CD4-positive, alpha-beta T cell (primary cell): ENCODE data around the gene BMP3. TPM values are rescaled to one million over a fixed set of nuclear protein-coding genes. Genes with fewer than 3 reads are reported as not detected.

Source experiments
- ATAC-seq: fragments of 200-7000 bp; cut with Tn5 transposase; one replicate; pipeline ENCODE4 v1.10.0; 2022; ENCODE audit warnings: mild to moderate bottlenecking; ENCODE audit not compliant: poor library complexity
- CTCF ChIA-PET: fragments of 350-600 bp; sonication (Branson Sonifier 250); formaldehyde crosslinking; loops from one replicate; lab custom pipeline; 2021; ENCODE audit warnings: antibody characterized with exemption, inconsistent platforms; lab: Charles Lee
- POLR2A ChIA-PET: fragments of 350-600 bp; sonication (Branson Sonifier 250); formaldehyde crosslinking; loops from one replicate; lab custom pipeline; 2021; ENCODE audit warnings: antibody characterized with exemption, inconsistent platforms; lab: Charles Lee
- DNase-seq, 14 experiments: peaks; one replicate each; pipeline ENCODE4 v3.0.0-alpha.2; 2013 to 2020; ENCODE audit warnings: mixed read lengths in 2 of 14
- H3K27ac ChIP-seq, 2 donors: one replicate each; pipeline versions ENCODE4 v1.5.1 to v1.7.0; 2013; ENCODE audit warnings: low read length in 2 of 2, low read depth in 1 of 2, mild to moderate bottlenecking in 1 of 2
- H3K27me3 ChIP-seq, 2 experiments: 1 replicate in 1 of 2; 2 replicates in 1 of 2; pipeline versions ENCODE4 v1.6.1 to v1.7.0; 2013; ENCODE audit warnings: low read length in 2 of 2, control low read depth in 1 of 2, mild to moderate bottlenecking in 1 of 2, moderate library complexity in 1 of 2; ENCODE audit not compliant: insufficient read depth in 2 of 2, control insufficient read depth in 1 of 2
- H3K36me3 ChIP-seq: one replicate; pipeline ENCODE4 v1.6.1; 2013; ENCODE audit warnings: low read length, control low read depth; ENCODE audit not compliant: insufficient read depth
- H3K4me1 ChIP-seq: one replicate; pipeline ENCODE4 v1.6.1; 2013; ENCODE audit warnings: low read length, control low read depth; ENCODE audit not compliant: insufficient read depth
- H3K4me3 ChIP-seq: one replicate; pipeline ENCODE4 v1.5.1; 2013; ENCODE audit warnings: mild to moderate bottlenecking, low read length, moderate library complexity
- H3K9me3 ChIP-seq, 2 experiments: 1 replicate in 1 of 2; 2 replicates in 1 of 2; pipeline versions ENCODE4 v1.6.1 to v1.7.0; 2013; ENCODE audit warnings: low read length in 2 of 2, mild to moderate bottlenecking in 2 of 2, control low read depth in 1 of 2, moderate library complexity in 1 of 2; ENCODE audit not compliant: control insufficient read depth in 1 of 2, insufficient read depth in 1 of 2
- H3K27ac Mint-ChIP-seq: one replicate; pipeline ENCODE4 v1.8.0; 2020; ENCODE audit warnings: mixed read lengths
- H3K27me3 Mint-ChIP-seq: one replicate; pipeline ENCODE4 v1.8.0; 2021; ENCODE audit warnings: mixed read lengths
- H3K36me3 Mint-ChIP-seq: one replicate; pipeline ENCODE4 v1.8.0; 2021; ENCODE audit warnings: low read depth, mixed read lengths
- H3K4me1 Mint-ChIP-seq: one replicate; pipeline ENCODE4 v1.8.0; 2021; ENCODE audit warnings: low read depth, mixed read lengths
- H3K4me3 Mint-ChIP-seq: one replicate; pipeline ENCODE4 v1.8.0; 2020; ENCODE audit warnings: mild to moderate bottlenecking, mixed read lengths
- H3K9me3 Mint-ChIP-seq: one replicate; pipeline ENCODE4 v1.8.0; 2020; ENCODE audit warnings: mixed read lengths
- CTCF ChIP-seq: fragments of 200-600 bp; IDR thresholded peaks from one replicate; pipeline ENCODE4 v1.8.0; 2022; ENCODE audit warnings: antibody characterized with exemption, mild to moderate bottlenecking
- intact Hi-C, 2 experiments: fragments of 100-400 bp; cut with DNase I in 1 of 2; cut with micrococcal nuclease in 1 of 2; formaldehyde crosslinking; loops; one replicate each; pipeline versions ENCODE4 v1.15.1 to v1.9.0; 2023 to 2025; cut with DNase I, micrococcal nuclease
- total RNA-seq, 174 experiments: library from RNA in 2 of 174; stranded (reverse) in 2 of 174; gene quantifications; one replicate each; pipeline ENCODE4 v1.2.3 and lab custom pipeline; 2021 to 2026

The BMP3 gene
- total RNA-seq, 2 experiments from 2014 or later, result not detected

GRCh38 chr4:81039351-81039972 is 9.0 kb downstream of the BMP3 start:
- Mint-ChIP-seq H3K36me3 (no peaks in the 10 kb centered on the region), H3K4me3 (no peak overlapping the region), H3K27me3 (peaks cover 38% of the 10 kb centered on the region), H3K9me3 (no peaks in the 10 kb centered on the region), H3K4me1 (no peaks in the 10 kb centered on the region), H3K27ac (no peak overlapping the region)
- no peak for TF ChIP-seq CTCF
- Histone ChIP-seq H3K36me3 (no peaks in the 10 kb centered on the region), H3K4me1 (no peaks in the 10 kb centered on the region), H3K4me3 (no peak overlapping the region), H3K9me3 (no peaks in the 10 kb centered on the region), H3K27me3 (peaks cover 0 to 24% of the 10 kb centered on the region in 2 experiments), H3K27ac (no peak overlapping the region)
- DNase-seq, result no peak
- intact Hi-C loops, result loop anchor here in 1 of 2 experiments (5.0 kb wide), 1 partner anchor 47 kb away; no protein-coding TSS in a partner anchor
- no peak for ATAC-seq
- POLR2A ChIA-PET, result interaction anchor here (1.0 to 1.6 kb wide), 2 partner anchors 50 to 673 kb away, joined by 3 to 6 read pairs; no protein-coding TSS in a partner anchor
- CTCF ChIA-PET, result interaction anchor here (0.9 to 2.6 kb wide), 6 partner anchors 9 to 680 kb away, joined by 3 to 14 read pairs (median 7); partner anchors contain the start of gene BMP3

GRCh38 chr4:81040012-81040659 is 9.6 kb downstream of the BMP3 start:
- Mint-ChIP-seq H3K36me3 (no peaks in the 10 kb centered on the region), H3K4me1 (no peaks in the 10 kb centered on the region), H3K27me3 (peaks cover 40% of the 10 kb centered on the region), H3K27ac (no peak overlapping the region), H3K4me3 (no peak overlapping the region), H3K9me3 (no peaks in the 10 kb centered on the region)
- H3K4me3 ChIP-seq, result no peak overlapping the region
- ChIA-PET POLR2A (interaction anchor here (1.0 to 1.6 kb wide), 2 partner anchors 50 to 674 kb away, joined by 3 to 6 read pairs; no protein-coding TSS in a partner anchor), CTCF (interaction anchor here (0.6 to 2.6 kb wide), 8 partner anchors 9 to 681 kb away, joined by 3 to 14 read pairs (median 4); partner anchors contain the start of gene BMP3)
- DNase-seq (peak in 3 of 14 experiments; percentile 53 to 58 (median 58)), ATAC-seq (no peak)
- H3K27ac ChIP-seq, result no peak overlapping the region
- H3K4me1 ChIP-seq, result no peaks in the 10 kb centered on the region
- intact Hi-C loops, result loop anchor here (1.0 to 5.0 kb wide), 5 partner anchors 48 to 679 kb away; no protein-coding TSS in a partner anchor
- H3K36me3 ChIP-seq, result no peaks in the 10 kb centered on the region
- H3K9me3 ChIP-seq, result no peaks in the 10 kb centered on the region
- H3K27me3 ChIP-seq, result peaks cover 0 to 18% of the 10 kb centered on the region in 2 experiments
- peak; percentile 63 for TF ChIP-seq CTCF

- Mint-ChIP-seq H3K4me1 (no peaks in the 10 kb centered on the region), H3K9me3 (no peaks in the 10 kb centered on the region), H3K27ac (no peak overlapping the region), H3K36me3 (no peaks in the 10 kb centered on the region), H3K27me3 (peaks cover 62% of the 10 kb centered on the region), H3K4me3 (no peak overlapping the region)
- no peak for ATAC-seq
- no peak for TF ChIP-seq CTCF
- Histone ChIP-seq H3K4me3 (no peak overlapping the region), H3K36me3 (no peaks in the 10 kb centered on the region), H3K9me3 (no peaks in the 10 kb centered on the region), H3K27me3 (peaks cover 9 to 16% of the 10 kb centered on the region in 2 experiments), H3K27ac (no peak overlapping the region), H3K4me1 (no peaks in the 10 kb centered on the region)
- CTCF ChIA-PET, result no interaction called here
- POLR2A ChIA-PET, result no interaction called here
- intact Hi-C loops, result loop anchor here in 1 of 2 experiments (5.0 kb wide), 1 partner anchor 50 kb away; no protein-coding TSS in a partner anchor
- no peak for DNase-seq
These were observed 12.3 kb downstream of the BMP3 start for GRCh38 chr4:81042578-81043365.
